ENCODE measurements around the gene CCDC102A. TPM values are rescaled to one million over a fixed set of nuclear protein-coding genes. Genes with fewer than 3 reads are reported as not detected.
A peak's percentile ranks its signal among the peaks of the same experiment; 100 is the strongest.

Gene CCDC102A
- total and polyA plus RNA-seq, 2 of the 13 experiments (the other 11 are each of a cell fraction or from before 2014, with no cell fraction given), result 2.1 to 2.8 TPM

- peak; percentile 97 for TF ChIP-seq BRD4 (CRISPR knock-in tag; IDR thresholded peaks at IDR 0.05)
- peak; percentile 74; the same call in 1 of the 2 replicates for TF ChIP-seq ZNF335 (CRISPR knock-in tag; IDR thresholded peaks at IDR 0.05)
- TF ChIP-seq IKZF4 (CRISPR knock-in tag; IDR thresholded peaks at IDR 0.05; ENCODE audit: borderline replicate concordance, low read depth, not compliant biosample characterization), result no peak
- TF ChIP-seq MLXIP (CRISPR knock-in tag; IDR thresholded peaks at IDR 0.05; ENCODE audit: borderline replicate concordance), result no peak
- TF ChIP-seq HNRNPUL1 (IDR thresholded peaks at IDR 0.05; ENCODE audit: low read depth, low read length), result no peak
- TF ChIP-seq ZNF773 (CRISPR knock-in tag; IDR thresholded peaks at IDR 0.05; ENCODE audit: borderline replicate concordance), result no peak
- TF ChIP-seq CHD2 (IDR thresholded peaks at IDR 0.05; ENCODE audit: low read depth, low read length), result no peak; the same call in 1 of the 2 replicates
- no peak for TF ChIP-seq CENPX (CRISPR knock-in tag; IDR thresholded peaks at IDR 0.05)
- peak; percentile 95 for TF ChIP-seq KLF9 (CRISPR knock-in tag; IDR thresholded peaks at IDR 0.05; ENCODE audit: low read depth)
- peak; percentile 98 for TF ChIP-seq ZNF280B (CRISPR knock-in tag; IDR thresholded peaks at IDR 0.05; ENCODE audit: borderline replicate concordance)
- TF ChIP-seq SRF (IDR thresholded peaks at IDR 0.05; ENCODE audit: low read depth, low read length), result peak; percentile 33; the same call in 1 of the 2 replicates
- TF ChIP-seq ZNF546 (CRISPR knock-in tag; conservative IDR thresholded peaks at IDR 0.05), result no peak
- no peak for TF ChIP-seq JDP2 (CRISPR knock-in tag; IDR thresholded peaks at IDR 0.05; ENCODE audit: borderline replicate concordance)
- no peak for TF ChIP-seq TEAD2 (CRISPR knock-in tag; IDR thresholded peaks at IDR 0.05)
- TF ChIP-seq TFDP1 (CRISPR knock-in tag; IDR thresholded peaks at IDR 0.05; ENCODE audit: borderline replicate concordance), result peak; percentile 83
- TF ChIP-seq AGO2 (optimal IDR thresholded peaks at IDR 0.05; ENCODE audit: low read depth, low read length), result peak; percentile 91
- peak; percentile 90 for TF ChIP-seq HNF1B (CRISPR knock-in tag; IDR thresholded peaks at IDR 0.05)
- peak; percentile 85; the same call in 1 of the 2 replicates for TF ChIP-seq ZNF234 (CRISPR knock-in tag; conservative IDR thresholded peaks at IDR 0.05)
- TF ChIP-seq DR1 (CRISPR knock-in tag; IDR thresholded peaks at IDR 0.05), result peak; percentile 76; the same call in 1 of the 2 replicates
- peak; percentile 84; the same call in 1 of the 2 replicates for TF ChIP-seq CENPT (CRISPR knock-in tag; IDR thresholded peaks at IDR 0.05; ENCODE audit: low read depth)
- peak; percentile 99 for TF ChIP-seq SALL2 (CRISPR knock-in tag; IDR thresholded peaks at IDR 0.05)
- peak; percentile 93 for TF ChIP-seq TSC22D2 (CRISPR knock-in tag; IDR thresholded peaks at IDR 0.05; ENCODE audit: borderline replicate concordance)
- TF ChIP-seq ZNF615 (CRISPR knock-in tag; IDR thresholded peaks at IDR 0.05; ENCODE audit: borderline replicate concordance), result no peak
These were observed 74.0 kb downstream of the CCDC102A start, which contains the start of gene POLR2C (continued) for GRCh38 chr16:57462209-57462977.

Data from HepG2 (cell line).